KMS-11 (cell line): ENCODE results near the gene FOXD3.

Experiments
- H2AFZ ChIP-seq: fragments of 200-600 bp; sonication (generic); 2 replicates; pipeline ENCODE4 v1.6.1; 2016; ENCODE audit warnings: antibody characterized with exemption, mixed run types, low read depth
- H3K27ac ChIP-seq: fragments of 200-600 bp; sonication (generic); 2 replicates; pipeline ENCODE4 v1.6.1; 2016; ENCODE audit warnings: mild to moderate bottlenecking, mixed run types
- H3K27me3 ChIP-seq: fragments of 200-600 bp; sonication (generic); 2 replicates; pipeline ENCODE4 v1.6.1; 2017; ENCODE audit warnings: mild to moderate bottlenecking, low read depth, mixed run types, moderate library complexity; ENCODE audit not compliant: insufficient read depth
- H3K36me3 ChIP-seq: fragments of 200-600 bp; sonication (generic); 2 replicates; pipeline ENCODE4 v1.6.1; 2017; ENCODE audit warnings: mild to moderate bottlenecking, mixed run types; ENCODE audit not compliant: insufficient read depth
- H3K4me1 ChIP-seq: fragments of 200-600 bp; sonication (generic); 2 replicates; pipeline ENCODE4 v1.6.1; 2016; ENCODE audit warnings: mild to moderate bottlenecking, low read depth, mixed run types; ENCODE audit not compliant: poor library complexity, severe bottlenecking
- H3K4me2 ChIP-seq: fragments of 200-600 bp; sonication (generic); 2 replicates; pipeline ENCODE4 v1.7.0; 2016; ENCODE audit warnings: mild to moderate bottlenecking, mixed run types
- H3K4me3 ChIP-seq: fragments of 200-600 bp; sonication (generic); IDR thresholded peaks from 2 replicates; pipeline ENCODE4 v1.6.1; 2017; ENCODE audit warnings: low read depth, low read length, mixed read lengths; ENCODE audit not compliant: insufficient read depth
- H3K79me2 ChIP-seq: fragments of 200-600 bp; sonication (generic); 2 replicates; pipeline ENCODE4 v1.6.1; 2016; ENCODE audit warnings: low read depth, mixed run types; ENCODE audit not compliant: insufficient read depth
- H3K9ac ChIP-seq: fragments of 200-600 bp; sonication (generic); 2 replicates; pipeline ENCODE4 v1.6.1; 2016; ENCODE audit warnings: mild to moderate bottlenecking, mixed run types
- H4K20me1 ChIP-seq: fragments of 200-600 bp; sonication (generic); 2 replicates; pipeline ENCODE4 v1.6.1; 2016; ENCODE audit warnings: mild to moderate bottlenecking, mixed run types; ENCODE audit not compliant: insufficient read depth
- CTCF ChIP-seq: fragments of 200-600 bp; sonication (generic); conservative IDR thresholded peaks from 2 replicates; pipeline ENCODE4 v1.6.1; 2017; ENCODE audit warnings: low read depth, mild to moderate bottlenecking, antibody characterized with exemption, low read length, moderate library complexity, mixed read lengths

The FOXD3 gene

GRCh38 chr1:63326106-63326472 lies 3.7 kb downstream of the FOXD3 start:
- no peak overlapping the region for H3K9ac ChIP-seq
- H3K36me3 ChIP-seq, result no peaks in the 10 kb centered on the region
- TF ChIP-seq CTCF, result no peak
- H4K20me1 ChIP-seq, result no peaks in the 10 kb centered on the region
- H3K27ac ChIP-seq, result no peak overlapping the region
- no peak overlapping the region for H3K4me3 ChIP-seq
- H3K27me3 ChIP-seq, result no peaks in the 10 kb centered on the region
- peaks cover 8% of the 10 kb centered on the region for H3K4me1 ChIP-seq
- no peak overlapping the region for H3K4me2 ChIP-seq
- no peaks in the 10 kb centered on the region for H3K79me2 ChIP-seq
- no peak overlapping the region for H2AFZ ChIP-seq

GRCh38 chr1:63326473-63327380 lies 4.4 kb downstream of the FOXD3 start:
- Histone ChIP-seq H3K9ac (no peak overlapping the region), H3K36me3 (no peaks in the 10 kb centered on the region), H4K20me1 (no peaks in the 10 kb centered on the region), H3K4me3 (no peak overlapping the region), H3K4me1 (peaks cover 3% of the 10 kb centered on the region), H2AFZ (peak overlapping the region; percentile 86), H3K4me2 (peak overlapping the region; percentile 59; the same call in 1 of the 2 replicates), H3K79me2 (no peaks in the 10 kb centered on the region), H3K27ac (no peak overlapping the region), H3K27me3 (no peaks in the 10 kb centered on the region)
- no peak for TF ChIP-seq CTCF

GRCh38 chr1:63327417-63328054 lies 5.2 kb downstream of the FOXD3 start:
- peak; percentile 89 for TF ChIP-seq CTCF
- Histone ChIP-seq H3K27ac (no peak overlapping the region), H3K36me3 (no peaks in the 10 kb centered on the region), H3K4me3 (peak overlapping the region; percentile 60), H2AFZ (peak overlapping the region; percentile 86), H4K20me1 (no peaks in the 10 kb centered on the region), H3K4me1 (peaks cover 3% of the 10 kb centered on the region), H3K27me3 (no peaks in the 10 kb centered on the region), H3K79me2 (no peaks in the 10 kb centered on the region), H3K4me2 (peak overlapping the region; percentile 59; the same call in 1 of the 2 replicates), H3K9ac (no peak overlapping the region)

- Histone ChIP-seq H3K27ac (no peak overlapping the region), H3K4me3 (peak overlapping the region; percentile 60), H3K36me3 (no peaks in the 10 kb centered on the region), H3K27me3 (no peaks in the 10 kb centered on the region), H3K9ac (no peak overlapping the region), H4K20me1 (no peaks in the 10 kb centered on the region), H2AFZ (peak overlapping the region; percentile 86), H3K79me2 (no peaks in the 10 kb centered on the region), H3K4me2 (peak overlapping the region; percentile 59; the same call in 1 of the 2 replicates), H3K4me1 (peaks cover 3% of the 10 kb centered on the region)
- no peak for TF ChIP-seq CTCF
These were observed 5.8 kb downstream of the FOXD3 start for GRCh38 chr1:63328122-63328521.
